GM12874 (cell line): ENCODE measurements around the gene FAM151A.

Experiments used
- CTCF ChIP-seq: IDR thresholded peaks from 2 replicates; pipeline ENCODE4 v1.5.1; 2011; ENCODE audit warnings: low read depth, mild to moderate bottlenecking, control low read depth, low read length, moderate library complexity; ENCODE audit not compliant: insufficient read depth

Gene FAM151A

GRCh38 chr1:54610601-54611580 lies 12.4 kb downstream of the FAM151A start:
- no peak for TF ChIP-seq CTCF

GRCh38 chr1:54610048-54610447 lies 13.3 kb downstream of the FAM151A start:
- TF ChIP-seq CTCF = no peak

DNA sequence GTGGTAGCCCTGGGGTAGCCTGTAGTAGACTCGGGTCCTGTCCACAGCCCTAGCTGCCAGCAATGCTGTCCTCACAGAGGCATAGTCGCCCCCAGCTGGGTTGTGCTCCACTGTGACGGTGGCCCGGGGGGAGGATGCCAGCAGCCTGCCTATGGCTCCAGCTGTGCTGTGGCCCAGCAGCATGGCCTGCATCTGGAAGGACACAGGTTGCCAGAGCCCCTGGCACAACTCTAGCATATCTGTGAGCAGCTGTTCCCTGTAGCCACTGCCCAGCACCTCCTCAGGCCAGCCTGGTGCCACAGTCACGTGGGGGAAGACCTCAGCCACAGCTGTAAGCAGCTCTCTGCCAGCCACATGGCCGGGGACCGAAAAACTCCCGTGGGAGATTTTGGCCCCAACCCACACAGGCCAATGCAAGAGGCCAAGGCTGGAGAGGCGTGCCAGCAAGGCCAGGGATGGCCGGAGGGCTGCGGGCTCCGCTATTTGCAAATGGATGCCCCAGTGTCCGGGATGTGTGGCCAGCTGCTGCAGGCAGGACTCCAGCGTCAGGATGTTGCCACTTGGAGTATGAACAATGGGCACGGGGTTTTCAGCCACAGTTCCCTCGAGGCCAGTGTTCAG lies 13.9 kb downstream of the FAM151A start:
- no peak for TF ChIP-seq CTCF

- TF ChIP-seq CTCF = no peak
Observed at GRCh38 chr1:54608566-54609230, 14.6 kb downstream of the FAM151A start.

DNA sequence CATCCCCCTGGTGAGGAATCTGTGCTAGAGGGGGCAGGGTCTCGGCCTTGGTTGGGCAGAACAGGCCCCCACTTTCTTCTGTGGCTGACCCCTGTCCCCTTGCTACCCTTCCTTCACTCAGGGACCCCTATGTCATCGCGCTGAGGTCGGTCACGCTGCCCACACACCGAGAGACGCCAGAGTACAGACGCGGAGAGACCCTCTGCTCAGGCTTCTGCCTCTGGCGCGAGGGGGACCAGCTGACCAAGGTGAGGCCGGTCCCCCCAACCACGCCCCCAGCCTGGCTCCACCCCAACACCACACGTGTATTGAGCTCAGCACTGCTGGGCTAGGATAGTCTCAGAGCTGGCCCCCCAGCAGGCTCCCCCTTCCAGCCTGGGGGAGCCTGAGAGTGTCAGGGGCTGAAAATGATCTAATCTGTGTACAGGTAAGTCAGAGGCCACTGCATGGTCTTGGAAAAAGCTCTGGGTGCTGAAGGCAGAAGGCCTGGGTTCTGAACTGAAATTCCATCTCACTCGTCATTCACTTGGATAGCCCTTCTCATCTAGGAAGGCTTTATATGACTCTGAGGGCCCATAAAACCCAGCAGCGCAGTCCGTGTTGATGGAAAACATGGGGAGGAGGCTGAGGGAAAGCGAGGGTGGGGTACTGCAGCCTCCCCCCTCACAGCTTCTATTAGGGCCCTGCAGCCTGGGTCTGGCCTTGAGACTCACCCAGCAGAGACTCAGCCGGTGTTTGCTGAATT lies 15.3 kb downstream of the FAM151A start:
- TF ChIP-seq CTCF = no peak

GRCh38 chr1:54606990-54607325 lies 16.4 kb downstream of the FAM151A start:
- no peak for TF ChIP-seq CTCF
